RCC 7860 (cell line): Measurements from ENCODE around the gene NRXN2.

Experiments used
- DNase-seq: peaks from one replicate; pipeline ENCODE4 v3.0.0-alpha.2; 2015; ENCODE audit warnings: low spot score
- FAIRE-seq: peaks from 2 replicates; lab custom pipeline; 2012; peaks lifted over from hg19 to GRCh38; lab: Jason Lieb, UNC

Gene NRXN2

GRCh38 chr11:64654958-64655541 is 67.9 kb downstream of the NRXN2 start:
- no peak for DNase-seq
- no peak for FAIRE-seq

- no peak for DNase-seq
- FAIRE-seq: no peak
Measured at GRCh38 chr11:64654439-64654838, 68.6 kb downstream of the NRXN2 start.

GRCh38 chr11:64653388-64653973 is 69.5 kb downstream of the NRXN2 start:
- DNase-seq: no peak
- FAIRE-seq: no peak

- FAIRE-seq (no peak), DNase-seq (peak; percentile 25)
Measured at GRCh38 chr11:64652586-64653387, 70.2 kb downstream of the NRXN2 start.

- DNase-seq: no peak
- FAIRE-seq: no peak
Measured at GRCh38 chr11:64650923-64651523, 72.0 kb downstream of the NRXN2 start.

- no peak for DNase-seq
- no peak for FAIRE-seq
Measured at GRCh38 chr11:64649291-64649697, 73.7 kb downstream of the NRXN2 start.

- DNase-seq: no peak
- no peak for FAIRE-seq
Measured at GRCh38 chr11:64648551-64648950, 74.4 kb downstream of the NRXN2 start.

- FAIRE-seq: no peak
- DNase-seq: no peak
Measured at GRCh38 chr11:64647019-64647779, 75.8 kb downstream of the NRXN2 start.

- FAIRE-seq (no peak), DNase-seq (no peak)
Measured at GRCh38 chr11:64644647-64645275, 78.2 kb downstream of the NRXN2 start.

- no peak for FAIRE-seq
- DNase-seq: no peak
Measured at GRCh38 chr11:64643920-64644646, 78.9 kb downstream of the NRXN2 start.

GRCh38 chr11:64643256-64643881 is 79.6 kb downstream of the NRXN2 start:
- no peak for DNase-seq

GRCh38 chr11:64642871-64643255 is 80.1 kb downstream of the NRXN2 start:
- FAIRE-seq (no peak), DNase-seq (no peak)

More at GRCh38 chr11:64643256-64643881, 79.6 kb downstream of the NRXN2 start:
- no peak for FAIRE-seq

- FAIRE-seq (no peak), DNase-seq (no peak)
Measured at GRCh38 chr11:64642418-64642735, 80.6 kb downstream of the NRXN2 start.

- DNase-seq (no peak), FAIRE-seq (no peak)
Measured at GRCh38 chr11:64641596-64642417, 81.2 kb downstream of the NRXN2 start.

GRCh38 chr11:64639885-64640284 is 83.1 kb downstream of the NRXN2 start:
- FAIRE-seq (no peak), DNase-seq (no peak)

- no peak for DNase-seq
- no peak for FAIRE-seq
Measured at GRCh38 chr11:64638829-64639228, 84.2 kb downstream of the NRXN2 start.

- DNase-seq (no peak), FAIRE-seq (no peak)
Measured at GRCh38 chr11:64638018-64638665, 84.9 kb downstream of the NRXN2 start.

GRCh38 chr11:64637334-64638017 is 85.5 kb downstream of the NRXN2 start:
- no peak for DNase-seq
- FAIRE-seq: no peak
